PC-3 (cell line): ENCODE data around the gene PACSIN2. TPM values are rescaled to one million over a fixed set of nuclear protein-coding genes. Genes with fewer than 3 reads are reported as not detected.

Experiments
- ATAC-seq: fragments of 200-7000 bp; cut with Tn5 transposase; 2 replicates; pipeline ENCODE4 v1.9.1; 2020; ENCODE audit warnings: mild to moderate bottlenecking, moderate library complexity
- BruUV-seq: library from RNA; stranded (reverse); fragments of 400-500 nt; replicated peaks from 2 replicates; lab custom pipeline; 2021; lab: Mats Ljungman, UMichigan
- CTCF ChIA-PET: fragments of 300-600 bp; sonication (Branson Sonifier 250); formaldehyde crosslinking; loops from one replicate; lab custom pipeline; 2022; ENCODE audit warnings: antibody characterized with exemption; lab: Charles Lee
- POLR2A ChIA-PET: fragments of 300-600 bp; sonication (Branson Sonifier 250); formaldehyde crosslinking; loops from one replicate; lab custom pipeline; 2022; ENCODE audit warnings: antibody characterized with exemption; ENCODE audit not compliant: unreplicated experiment; lab: Charles Lee
- DNase-seq: peaks from one replicate; pipeline ENCODE4 v3.0.0-alpha.2; 2015
- H2AFZ ChIP-seq: fragments of 300-600 bp; sonication (generic); 2 replicates; pipeline ENCODE4 v1.6.0; 2016; ENCODE audit warnings: antibody characterized with exemption, low read length
- H3F3A ChIP-seq: fragments of 300-600 bp; sonication (generic); one replicate; pipeline ENCODE4 v1.6.0; 2017; ENCODE audit warnings: antibody characterized with exemption, low read length, control low read depth, mild to moderate bottlenecking; ENCODE audit not compliant: unreplicated experiment
- H3K27ac ChIP-seq: fragments of 300-600 bp; sonication (generic); 2 replicates; pipeline ENCODE4 v1.5.1; 2016; ENCODE audit warnings: mild to moderate bottlenecking, low read length
- H3K27me3 ChIP-seq: fragments of 300-600 bp; sonication (generic); 2 replicates; pipeline ENCODE4 v1.6.1; 2016; ENCODE audit warnings: low read length, mixed read lengths
- H3K36me3 ChIP-seq: fragments of 300-600 bp; sonication (generic); 2 replicates; pipeline ENCODE4 v1.6.1; 2016; ENCODE audit warnings: low read depth, mixed run types, low read length, mixed read lengths
- H3K4me1 ChIP-seq: fragments of 300-600 bp; sonication (generic); 2 replicates; pipeline ENCODE4 v1.5.1; 2016; ENCODE audit warnings: low read length; ENCODE audit not compliant: insufficient read depth
- H3K4me2 ChIP-seq: fragments of 300-600 bp; sonication (generic); 2 replicates; pipeline ENCODE4 v1.6.0; 2016; ENCODE audit warnings: low read length
- H3K4me3 ChIP-seq: fragments of 300-600 bp; sonication (generic); 2 replicates; pipeline ENCODE4 v1.5.1; 2016; ENCODE audit warnings: mild to moderate bottlenecking, low read length, mixed read lengths
- H3K79me2 ChIP-seq: fragments of 300-600 bp; sonication (generic); 2 replicates; pipeline ENCODE4 v1.6.1; 2017; ENCODE audit warnings: low read length, mixed read lengths
- H3K9ac ChIP-seq: fragments of 300-600 bp; sonication (generic); 2 replicates; pipeline ENCODE4 v1.6.0; 2016; ENCODE audit warnings: mild to moderate bottlenecking, low read length
- H3K9me2 ChIP-seq: fragments of 300-600 bp; sonication (generic); replicated peaks from 2 replicates; pipeline ENCODE4 v1.6.1; 2016; ENCODE audit warnings: mixed run types, low read length, mixed read lengths
- H3K9me3 ChIP-seq: fragments of 300-600 bp; sonication (generic); 2 replicates; pipeline ENCODE4 v1.6.1; 2016; ENCODE audit warnings: low read length, mixed read lengths
- H4K20me1 ChIP-seq: fragments of 300-600 bp; sonication (generic); 2 replicates; pipeline ENCODE4 v1.6.1; 2016; ENCODE audit warnings: low read length, mixed read lengths
- CTCF ChIP-seq: fragments of 300-600 bp; sonication (generic); conservative IDR thresholded peaks from 2 replicates; pipeline ENCODE4 v1.5.1; 2017; ENCODE audit warnings: antibody characterized with exemption, low read depth, mild to moderate bottlenecking, low read length
- EZH2 ChIP-seq: fragments of 300-600 bp; sonication (generic); IDR thresholded peaks from one replicate; pipeline ENCODE4 v1.6.1; 2017; ENCODE audit warnings: antibody characterized with exemption, mild to moderate bottlenecking, low read length; ENCODE audit not compliant: unreplicated experiment
- EZH2phosphoT487 ChIP-seq: fragments of 300-600 bp; sonication (generic); IDR thresholded peaks from 2 replicates; pipeline ENCODE4 v1.6.1; 2018; ENCODE audit warnings: mild to moderate bottlenecking, antibody characterized with exemption, low read length, borderline replicate concordance
- intact Hi-C: fragments of 100-400 bp; cut with micrococcal nuclease; formaldehyde crosslinking; loops from 2 replicates; pipeline ENCODE4 v1.9.0; 2023
- total RNA-seq: library from RNA; depleted of rRNA; stranded (reverse); fragments of >200 nt; gene quantifications from 2 replicates; pipeline ENCODE4 v1.2.3, GENCODE V29; 2014

Gene PACSIN2
- total RNA-seq, 1 experiment from 2014 or later, result 25.7 TPM

GRCh38 chr22:42986115-42986514 is 28.8 kb downstream of the PACSIN2 start:
- Histone ChIP-seq H3K4me2 (no peak overlapping the region), H3K4me1 (peaks cover 10% of the 10 kb centered on the region), H3K4me3 (no peak overlapping the region), H3F3A (no peaks in the 10 kb centered on the region), H3K79me2 (peaks cover 56% of the 10 kb centered on the region), H3K36me3 (no peaks in the 10 kb centered on the region), H2AFZ (no peak overlapping the region), H3K9me2 (no peaks in the 10 kb centered on the region), H3K9ac (no peak overlapping the region), H4K20me1 (no peaks in the 10 kb centered on the region; the same call in 1 of the 2 replicates), H3K9me3 (no peaks in the 10 kb centered on the region), H3K27me3 (no peaks in the 10 kb centered on the region), H3K27ac (no peak overlapping the region)
- intact Hi-C loops, result no loop called here
- ChIA-PET POLR2A (no interaction called here), CTCF (no interaction called here)
- TF ChIP-seq CTCF, result no peak
- TF ChIP-seq EZH2phosphoT487, result no peak
- no peak for TF ChIP-seq EZH2
- no TSS peak for BruUV-seq
- ATAC-seq, result no peak
- DNase-seq, result no peak

- no peaks in the 10 kb centered on the region; the same call in 1 of the 2 replicates for H4K20me1 ChIP-seq
These were observed 29.4 kb downstream of the PACSIN2 start for GRCh38 chr22:42985531-42985905.

More at GRCh38 chr22:42985531-42985905, 29.4 kb downstream of the PACSIN2 start:
- CTCF ChIA-PET, result no interaction called here
- no peak overlapping the region for H3K9ac ChIP-seq
- POLR2A ChIA-PET, result no interaction called here
- no peak overlapping the region for H2AFZ ChIP-seq
- DNase-seq, result no peak
- intact Hi-C loops, result no loop called here
- H3K36me3 ChIP-seq, result no peaks in the 10 kb centered on the region
- H3K27ac ChIP-seq, result no peak overlapping the region
- H3K9me2 ChIP-seq, result no peaks in the 10 kb centered on the region
- no peak overlapping the region for H3K4me2 ChIP-seq
- no peaks in the 10 kb centered on the region for H3K9me3 ChIP-seq
- BruUV-seq, result no TSS peak
- no peak for TF ChIP-seq CTCF
- peaks cover 50% of the 10 kb centered on the region for H3K79me2 ChIP-seq
- no peak for ATAC-seq
- H3K27me3 ChIP-seq, result no peaks in the 10 kb centered on the region
- H3K4me3 ChIP-seq, result no peak overlapping the region
- H3K4me1 ChIP-seq, result peaks cover 4% of the 10 kb centered on the region
- H3F3A ChIP-seq, result no peaks in the 10 kb centered on the region
